Stimulated activated CD8-positive, alpha-beta memory T cell treated with anti-CD3 and anti-CD28 coated beads, Interleukin-12 subunit alpha, Interleukin-12 subunit beta, amount 100 ng/mL, for 24 hours (primary cell): Measurements from ENCODE around the gene RMDN2.

Source experiments
- DNase-seq: peaks from one replicate; pipeline ENCODE4 v3.0.0-alpha.2; 2020; ENCODE audit errors: extremely low read depth

Gene RMDN2

GRCh38 chr2:38039121-38039910 is 114.2 kb downstream of the RMDN2 start:
- DNase-seq = no peak

DNA sequence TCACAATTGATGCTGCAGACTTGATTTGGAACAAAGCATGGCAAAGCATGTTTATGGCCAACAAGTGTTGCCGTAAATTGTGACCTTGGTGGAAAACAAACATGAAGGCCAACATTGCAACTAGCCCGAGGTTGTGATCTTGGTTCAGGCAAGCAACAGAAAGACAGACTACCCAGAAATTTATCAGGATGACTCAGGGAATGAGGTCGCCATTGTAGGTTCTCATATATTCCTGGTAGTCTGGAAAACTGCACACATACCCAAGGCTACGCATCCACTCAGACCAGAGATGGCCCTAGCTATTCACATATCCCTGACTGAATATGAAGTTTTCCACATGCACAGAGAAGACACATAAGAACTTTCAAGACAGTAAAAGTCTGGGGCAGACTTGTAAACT is 120.7 kb downstream of the RMDN2 start:
- DNase-seq = no peak

DNA sequence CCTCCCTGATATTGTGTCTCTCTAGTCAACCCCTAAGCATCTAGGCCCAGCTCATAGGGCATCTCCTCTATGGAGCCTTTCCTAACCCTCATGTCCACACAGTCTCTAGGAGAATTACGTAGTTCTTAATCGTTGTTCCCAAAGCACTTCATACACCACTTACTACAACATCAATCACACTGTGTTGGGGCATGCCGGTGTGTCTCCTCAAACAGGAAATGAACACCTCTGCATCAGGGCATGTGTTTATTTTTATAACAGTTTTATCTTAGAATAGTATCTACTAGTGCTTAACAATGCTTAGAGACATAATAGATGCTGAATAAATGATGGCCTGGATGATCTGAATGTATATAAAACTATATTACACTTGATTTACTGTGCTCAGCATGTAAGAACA is 131.1 kb downstream of the RMDN2 start:
- no peak for DNase-seq

DNA sequence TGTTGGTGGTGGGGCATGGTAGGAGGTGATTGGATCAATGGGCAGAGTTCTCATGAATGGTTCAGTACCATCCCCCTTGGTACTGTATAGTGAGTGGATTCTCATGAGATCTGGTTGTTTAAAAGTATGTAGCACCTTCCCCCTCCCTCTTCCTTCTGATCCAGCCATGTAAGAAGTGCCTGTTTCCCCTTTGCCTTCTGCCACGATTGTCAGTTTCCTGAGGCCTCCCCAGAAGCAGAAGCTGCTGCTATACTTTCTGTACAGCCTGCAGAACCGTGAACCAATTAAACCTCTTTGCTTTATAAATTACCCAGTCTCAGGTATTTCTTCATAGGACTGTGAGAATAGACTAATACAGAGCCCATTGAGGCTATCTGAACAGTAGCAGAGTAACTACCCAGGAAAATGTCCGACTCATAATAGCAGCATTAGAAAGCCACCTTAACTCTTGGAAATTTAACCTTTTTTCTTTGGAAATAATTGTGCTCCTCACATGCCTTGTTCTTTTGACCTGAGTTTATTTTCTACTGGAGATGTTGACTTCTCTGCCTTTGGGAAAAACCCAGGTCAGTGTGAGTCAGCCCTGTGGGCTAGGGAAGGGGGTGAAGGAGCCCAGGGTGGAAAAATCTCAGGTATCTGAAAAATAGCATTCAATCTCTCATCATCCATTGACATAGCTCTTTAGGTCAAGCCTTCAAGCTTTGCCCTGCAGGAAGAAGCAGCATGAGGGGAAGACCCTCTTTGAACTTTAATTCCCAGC is 132.7 kb downstream of the RMDN2 start:
- DNase-seq = no peak

DNA sequence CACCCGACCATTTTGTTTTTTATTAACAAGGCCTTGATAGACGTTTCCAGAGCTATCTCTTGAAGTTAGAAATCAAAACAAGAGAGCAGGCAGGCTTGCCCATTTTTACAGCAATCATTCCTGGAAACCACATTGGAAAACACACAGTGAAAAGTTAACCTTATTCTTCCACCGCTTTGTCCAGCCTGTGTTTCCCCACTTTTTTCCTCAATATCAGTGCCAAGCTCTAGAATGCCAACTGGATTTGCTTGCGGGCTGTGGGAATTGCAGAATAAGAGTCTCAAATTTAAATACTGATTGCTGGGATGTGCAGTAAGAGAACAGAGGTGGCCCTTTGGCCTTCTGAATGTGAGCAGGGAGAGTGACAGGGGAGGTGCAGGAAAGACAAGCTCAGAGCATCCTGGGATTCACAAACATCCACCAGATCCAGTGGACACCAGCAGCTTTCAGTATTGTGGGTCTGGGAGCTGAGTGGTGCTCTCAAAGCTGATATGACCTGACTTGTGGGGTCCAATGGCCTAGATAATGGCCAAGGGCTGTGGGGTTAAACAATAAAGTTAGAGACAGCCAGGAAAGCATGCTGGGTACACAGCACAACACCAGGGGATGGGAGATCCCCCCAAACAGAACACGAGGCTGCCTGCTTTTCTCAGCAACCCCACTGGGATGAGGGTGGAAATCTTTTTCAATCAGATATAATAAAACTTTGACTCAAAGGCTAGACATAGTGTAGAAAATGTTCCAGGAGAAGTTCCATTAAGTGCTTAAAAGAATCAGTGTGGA is 135.3 kb downstream of the RMDN2 start:
- no peak for DNase-seq

GRCh38 chr2:38064801-38065501 is 139.9 kb downstream of the RMDN2 start:
- no peak for DNase-seq

DNA sequence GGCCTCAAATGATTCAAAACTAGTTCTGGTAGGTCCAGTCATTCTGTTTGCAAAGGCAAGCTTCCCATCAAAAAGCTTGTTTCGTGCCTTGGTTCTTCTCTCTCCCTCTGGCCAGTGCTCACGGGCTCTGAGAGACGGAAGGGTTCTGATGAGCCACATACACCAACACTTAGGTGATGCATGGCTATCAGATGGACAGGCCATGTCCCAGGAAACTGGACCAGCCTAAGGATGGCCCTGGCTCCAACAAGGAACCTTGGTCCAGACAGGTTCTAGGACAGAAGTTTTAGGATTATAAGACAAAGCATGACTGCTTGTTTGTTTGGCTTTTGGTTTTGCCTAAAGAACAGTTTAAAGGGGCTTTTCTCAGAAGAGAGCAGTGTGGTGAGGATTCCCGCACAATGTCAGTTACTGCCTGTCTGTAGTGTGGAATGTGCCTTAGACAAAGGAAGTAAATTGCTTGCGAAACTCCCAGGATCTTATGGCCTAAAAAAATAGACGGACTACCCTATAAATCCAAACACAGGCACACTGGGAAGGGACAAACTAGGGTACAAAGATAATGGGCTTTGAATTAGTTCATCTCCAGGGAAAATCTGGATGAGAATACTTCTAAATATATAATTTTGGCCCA is 140.5 kb downstream of the RMDN2 start:
- DNase-seq = no peak

DNA sequence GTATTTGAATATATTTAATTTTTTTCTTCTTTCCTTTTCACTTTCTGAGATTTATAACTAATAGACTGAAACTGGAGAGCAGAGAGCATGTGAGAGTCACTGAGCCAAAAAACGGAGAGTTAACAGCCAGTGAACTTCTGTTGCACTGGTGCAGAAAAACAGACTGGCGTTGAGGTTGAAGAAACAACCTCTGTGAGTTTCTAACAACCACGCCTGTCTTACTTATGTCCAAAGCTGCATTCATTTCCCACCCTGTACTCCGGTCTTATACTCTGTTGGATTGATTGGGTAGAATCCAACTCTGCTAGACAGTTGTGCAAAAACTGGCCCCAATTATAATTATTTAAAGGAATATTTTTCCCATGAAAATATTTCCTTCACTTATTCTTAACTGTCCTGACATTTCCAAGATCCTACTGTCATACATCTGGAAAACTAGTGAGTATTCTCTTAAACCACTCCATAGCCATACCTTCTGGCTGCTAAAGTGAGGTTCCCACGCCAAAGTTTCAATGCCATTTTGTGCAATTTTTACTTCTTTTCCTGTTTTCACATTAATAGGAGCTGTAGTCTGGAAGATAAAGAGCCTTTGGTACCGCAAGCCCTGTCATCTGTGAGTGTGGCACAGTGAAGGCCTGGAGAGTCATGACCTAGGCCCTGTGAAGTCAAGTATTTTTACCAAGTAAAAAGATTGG is 141.5 kb downstream of the RMDN2 start:
- no peak for DNase-seq
